ENCODE measurements around the gene UGT2B10. TPM values are rescaled to one million over a fixed set of nuclear protein-coding genes. Genes with fewer than 3 reads are reported as not detected.

The UGT2B10 gene
- total and polyA plus RNA-seq, 2 of the 4 experiments (the other 2 are of a cell fraction) = not detected

- H2AK5ac ChIP-seq (ENCODE audit: low read depth, low read length) = no peak overlapping the region
- no peak overlapping the region for H2BK15ac ChIP-seq (ENCODE audit: low read depth, low read length)
- no peak for TF ChIP-seq FOS (IDR thresholded peaks at IDR 0.05; ENCODE audit: low read depth, low read length)
- no peak for TF ChIP-seq CTCF (conservative IDR thresholded peaks at IDR 0.05; ENCODE audit: low read depth, low read length)
- TF ChIP-seq, protein P1, sequence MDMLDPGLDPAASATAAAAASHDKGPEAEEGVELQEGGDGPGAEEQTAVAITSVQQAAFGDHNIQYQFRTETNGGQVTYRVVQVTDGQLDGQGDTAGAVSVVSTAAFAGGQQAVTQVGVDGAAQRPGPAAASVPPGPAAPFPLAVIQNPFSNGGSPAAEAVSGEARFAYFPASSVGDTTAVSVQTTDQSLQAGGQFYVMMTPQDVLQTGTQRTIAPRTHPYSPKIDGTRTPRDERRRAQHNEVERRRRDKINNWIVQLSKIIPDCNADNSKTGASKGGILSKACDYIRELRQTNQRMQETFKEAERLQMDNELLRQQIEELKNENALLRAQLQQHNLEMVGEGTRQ (IDR thresholded peaks at IDR 0.05; ENCODE audit: low read depth, low read length) = no peak
- no peak for TF ChIP-seq POLR2A (IDR thresholded peaks at IDR 0.05; ENCODE audit: low read depth, low read length)
- TF ChIP-seq CEBPB (IDR thresholded peaks at IDR 0.05; ENCODE audit: low read depth, low read length) = no peak
- no peak for TF ChIP-seq RCOR1 (IDR thresholded peaks at IDR 0.05; ENCODE audit: insufficient replicate concordance, low read length)
- TF ChIP-seq MXI1 (IDR thresholded peaks at IDR 0.05; ENCODE audit: borderline replicate concordance, low read depth, low read length) = no peak
- no peak for TF ChIP-seq ELK1 (IDR thresholded peaks at IDR 0.05; ENCODE audit: borderline replicate concordance, low read depth, low read length)
- no peak for TF ChIP-seq SMC3 (IDR thresholded peaks at IDR 0.05; ENCODE audit: low read depth, low read length)
- no peak for TF ChIP-seq MAZ (IDR thresholded peaks at IDR 0.05; ENCODE audit: borderline replicate concordance, low read depth, low read length)
- no peak for TF ChIP-seq NFE2L2 (IDR thresholded peaks at IDR 0.05; ENCODE audit: low read depth, low read length)
- no peak for TF ChIP-seq CHD1 (IDR thresholded peaks at IDR 0.05; ENCODE audit: low read depth, low read length)
- TF ChIP-seq MAFK (IDR thresholded peaks at IDR 0.05; ENCODE audit: low read depth, low read length) = no peak
- TF ChIP-seq RAD21 (IDR thresholded peaks at IDR 0.05; ENCODE audit: low read length) = no peak
- no peak for TF ChIP-seq BHLHE40 (IDR thresholded peaks at IDR 0.05; ENCODE audit: low read depth, low read length)
- no peak for TF ChIP-seq RFX5 (IDR thresholded peaks at IDR 0.05; ENCODE audit: low read depth, low read length)
- H4K5ac ChIP-seq (ENCODE audit: low read depth, low read length) = no peak overlapping the region
- ATAC-seq (ENCODE audit: low read depth) (no peak), DNase-seq (no peak)
- no TSS peak for BruUV-seq (replicated peaks)
- H3K4me2 ChIP-seq (ENCODE audit: low read depth, low read length) = no peak overlapping the region
- no peak overlapping the region for H2AK9ac ChIP-seq (replicated peaks; ENCODE audit: low read depth, low read length, poor library complexity)
- no peak overlapping the region for H4K8ac ChIP-seq (ENCODE audit: low read depth in 2 of 2, low read length in 2 of 2)
- WGBS, 2 experiments (ENCODE audit: extremely low coverage in 2 of 2, insufficient read length in 1 of 2) = no CpG with 5 or more reads among the region's 5 CpGs
- no peak overlapping the region for H2BK20ac ChIP-seq (ENCODE audit: low read depth, low read length)
- H2AFZ ChIP-seq (replicated peaks; ENCODE audit: low read length, poor library complexity) = no peak overlapping the region
- intact Hi-C loops (cut with micrococcal nuclease) = no loop called here
- H2BK120ac ChIP-seq (ENCODE audit: low read depth, low read length) = no peak overlapping the region
- H3K4me3 ChIP-seq (ENCODE audit: insufficient read depth, low read depth, low read length) = no peak overlapping the region
- CTCF ChIA-PET = no interaction called here
- no peaks in the 10 kb centered on the region for H3K4me1 ChIP-seq (ENCODE audit: control insufficient read depth, insufficient read depth, low read length)
- no peak overlapping the region for H3K18ac ChIP-seq (ENCODE audit: low read depth, low read length)
- H3K56ac ChIP-seq (ENCODE audit: extremely low read depth, insufficient read depth, low read length) = no peak overlapping the region
- H3K14ac ChIP-seq (replicated peaks; ENCODE audit: low read depth, low read length) = no peak overlapping the region
- H3K27me3 ChIP-seq (ENCODE audit: control insufficient read depth, insufficient read depth, low read length) = no peaks in the 10 kb centered on the region
- no peak overlapping the region for H3K9ac ChIP-seq (ENCODE audit: low read depth, low read length)
- H3K79me1 ChIP-seq (ENCODE audit: low read depth in 1 of 2, low read length in 2 of 2) = no peaks in the 10 kb centered on the region
- no peak overlapping the region for H3K4ac ChIP-seq (ENCODE audit: low read depth, low read length)
- in situ Hi-C loops (cut with MboI; ENCODE audit: low sequenced_read_pairs) = no loop called here
- dilution Hi-C loops (cut with HindIII; ENCODE audit: low sequenced_read_pairs, unreplicated experiment) = no loop called here
- POLR2A ChIA-PET (ENCODE audit: unreplicated experiment) = no interaction called here
- H4K20me1 ChIP-seq (ENCODE audit: insufficient read depth, low read length) = no peaks in the 10 kb centered on the region
- H3K27ac ChIP-seq (ENCODE audit: insufficient read depth, low read length) = no peak overlapping the region
- H3K36me3 ChIP-seq (ENCODE audit: control insufficient read depth, insufficient read depth, low read length) = no peaks in the 10 kb centered on the region
- no peak overlapping the region for H2BK5ac ChIP-seq (ENCODE audit: low read depth, low read length, poor library complexity, severe bottlenecking)
- no peaks in the 10 kb centered on the region for H3K9me1 ChIP-seq (ENCODE audit: insufficient read depth, low read length)
- no peaks in the 10 kb centered on the region; the same call in 1 of the 2 replicates for H3K9me3 ChIP-seq (ENCODE audit: control insufficient read depth, insufficient read depth, low read length)
- H4K91ac ChIP-seq (ENCODE audit: insufficient read depth, low read depth, low read length) = no peak overlapping the region
- H3K23ac ChIP-seq (ENCODE audit: low read depth, low read length) = no peak overlapping the region
These were observed 42.1 kb upstream of the UGT2B10 start for GRCh38 chr4:68773699-68774098.

Measured in IMR-90 (cell line).